Thyroid gland (tissue), 4 donors: ENCODE results near the gene ATP6V0B. TPM values are rescaled to one million over a fixed set of nuclear protein-coding genes. Genes with fewer than 3 reads are reported as not detected.

Source experiments
- DNase-seq, 2 donors: peaks; one replicate each; pipeline ENCODE4 v3.0.0-alpha.2; 2019
- H3K27ac ChIP-seq, 3 donors: fragments of 200-600 bp; sonication (generic); 1 replicate in 2 of 3; 2 replicates in 1 of 3; pipeline ENCODE4 v1.5.1; 2016 to 2019; ENCODE audit warnings: mild to moderate bottlenecking in 1 of 3, moderate library complexity in 1 of 3
- H3K27me3 ChIP-seq: fragments of 200-600 bp; sonication (generic); one replicate; pipeline ENCODE4 v1.5.1; 2019
- H3K36me3 ChIP-seq, 2 donors: fragments of 200-600 bp; sonication (generic); one replicate each; pipeline ENCODE4 v1.5.1; 2016 to 2019
- H3K4me1 ChIP-seq, 2 donors: fragments of 200-600 bp; sonication (generic); one replicate each; pipeline ENCODE4 v1.5.1; 2017 to 2019
- H3K4me3 ChIP-seq, 3 donors: fragments of 200-600 bp; sonication (generic); replicated peaks in 1 of 3; 1 replicate in 2 of 3; 2 replicates in 1 of 3; pipeline ENCODE4 v1.5.1; 2016; ENCODE audit warnings: mild to moderate bottlenecking in 1 of 3
- H3K9me3 ChIP-seq: fragments of 200-600 bp; sonication (generic); one replicate; pipeline ENCODE4 v1.5.1; 2017
- POLR2A ChIP-seq, 2 donors: fragments of 450-650 bp; IDR thresholded peaks; one replicate each; pipeline ENCODE4 v1.6.1; 2017; ENCODE audit warnings: antibody characterized with exemption in 2 of 2, mild to moderate bottlenecking in 2 of 2, moderate library complexity in 1 of 2
- WGBS, 2 donors: methylation state at CpG; one replicate each; pipeline ENCODE4 v1.1.5; 2017; 5-methylcytosine and 5-hydroxymethylcytosine counted together
- intact Hi-C: fragments of 100-400 bp; cut with DNase I; formaldehyde crosslinking; loops from one replicate; pipeline ENCODE4 v1.15.1; 2023
- total RNA-seq, 4 donors: library from RNA; depleted of rRNA; stranded (reverse); fragments of >200 nt; gene quantifications; one replicate each; pipeline ENCODE4 v1.2.3, GENCODE V29; 2016
- TF ChIP-seq, protein P1 (sequence below), 6 experiments: fragments of 200-600 bp in 3 of 6; fragments of 450-650 bp in 3 of 6; sonication (generic) in 3 of 6; IDR thresholded peaks; one replicate each; pipeline ENCODE4 v1.5.1; 2016 to 2019; ENCODE audit warnings: antibody characterized with exemption in 6 of 6, mild to moderate bottlenecking in 2 of 6, inconsistent platforms in 1 of 6, moderate library complexity in 1 of 6

Gene ATP6V0B
- total RNA-seq, 4 donors from 2014 or later: 128 to 302 (median 216) TPM

DNA sequence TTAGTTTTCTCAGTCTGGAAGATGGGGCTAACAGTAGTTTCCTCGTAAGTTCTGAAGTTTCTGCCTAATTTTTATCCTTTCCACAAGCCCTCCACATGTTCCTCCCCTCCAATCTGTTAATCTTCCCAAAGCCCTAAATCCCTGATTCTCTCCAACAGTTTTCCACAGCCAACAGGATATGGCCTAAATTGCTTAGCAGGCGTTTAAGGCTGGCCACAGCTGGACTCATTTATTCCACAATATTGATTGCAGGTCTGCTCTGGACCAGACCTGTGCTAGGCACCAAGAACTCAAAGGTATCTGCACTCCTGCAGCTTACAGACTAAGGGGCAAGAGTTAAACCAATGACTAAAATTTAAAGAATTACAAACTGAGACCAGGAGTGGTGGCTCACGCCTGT is 52.6 kb downstream of the ATP6V0B start:
- H3K36me3 ChIP-seq: no peaks in the 10 kb centered on the region
- WGBS, 2 donors: 86 to 92% methylated on average over 3 of the region's 3 CpGs
- H3K9me3 ChIP-seq: no peaks in the 10 kb centered on the region
- TF ChIP-seq, protein P1, sequence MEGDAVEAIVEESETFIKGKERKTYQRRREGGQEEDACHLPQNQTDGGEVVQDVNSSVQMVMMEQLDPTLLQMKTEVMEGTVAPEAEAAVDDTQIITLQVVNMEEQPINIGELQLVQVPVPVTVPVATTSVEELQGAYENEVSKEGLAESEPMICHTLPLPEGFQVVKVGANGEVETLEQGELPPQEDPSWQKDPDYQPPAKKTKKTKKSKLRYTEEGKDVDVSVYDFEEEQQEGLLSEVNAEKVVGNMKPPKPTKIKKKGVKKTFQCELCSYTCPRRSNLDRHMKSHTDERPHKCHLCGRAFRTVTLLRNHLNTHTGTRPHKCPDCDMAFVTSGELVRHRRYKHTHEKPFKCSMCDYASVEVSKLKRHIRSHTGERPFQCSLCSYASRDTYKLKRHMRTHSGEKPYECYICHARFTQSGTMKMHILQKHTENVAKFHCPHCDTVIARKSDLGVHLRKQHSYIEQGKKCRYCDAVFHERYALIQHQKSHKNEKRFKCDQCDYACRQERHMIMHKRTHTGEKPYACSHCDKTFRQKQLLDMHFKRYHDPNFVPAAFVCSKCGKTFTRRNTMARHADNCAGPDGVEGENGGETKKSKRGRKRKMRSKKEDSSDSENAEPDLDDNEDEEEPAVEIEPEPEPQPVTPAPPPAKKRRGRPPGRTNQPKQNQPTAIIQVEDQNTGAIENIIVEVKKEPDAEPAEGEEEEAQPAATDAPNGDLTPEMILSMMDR (IDR thresholded peaks at IDR 0.05): no peak
- TF ChIP-seq POLR2A (IDR thresholded peaks at IDR 0.05): no peak
- H3K27me3 ChIP-seq: no peaks in the 10 kb centered on the region
- H3K27ac ChIP-seq: no peak overlapping the region
- intact Hi-C loops: no loop called here
- peaks cover 12% of the 10 kb centered on the region in 2 donors for H3K4me1 ChIP-seq
- H3K4me3 ChIP-seq: no peak overlapping the region
- no peak for DNase-seq

Other genes starting within 250 kb of the ATP6V0B start
- 1 to 10 TPM in 2 of 4 donors, under 1 TPM in 2; 0.40 to 2.0 (median 0.80) TPM for gene ARTN, start 41.2 kb upstream of the ATP6V0B start, total RNA-seq
- gene IPO13, start 28.0 kb upstream of the ATP6V0B start, total RNA-seq: 10 to 100 TPM; 21.1 to 48.1 (median 42.0) TPM
- 10 to 100 TPM; 13.4 to 26.7 (median 22.3) TPM for gene DPH2, start 5.0 kb upstream of the ATP6V0B start, total RNA-seq
- gene B4GALT2, start 4.2 kb downstream of the ATP6V0B start, total RNA-seq: 10 to 100 TPM; 22.3 to 30.3 (median 24.7) TPM
- gene CCDC24, start 16.6 kb downstream of the ATP6V0B start, total RNA-seq: 10 to 100 TPM in 3 of 4 donors, 1 to 10 TPM in 1; 8.0 to 25.4 (median 11.7) TPM
- gene SLC6A9, start 56.5 kb downstream of the ATP6V0B start, total RNA-seq: 10 to 100 TPM in 1 of 4 donors, 1 to 10 TPM in 3; 7.2 to 11.3 (median 7.6) TPM
- gene KLF17, start 143.9 kb downstream of the ATP6V0B start, total RNA-seq: not detected
- not detected for gene KLF18, start 166.7 kb downstream of the ATP6V0B start, total RNA-seq
- 10 to 100 TPM; 43.9 to 68.8 (median 48.3) TPM for gene DMAP1, start 238.5 kb downstream of the ATP6V0B start, total RNA-seq